A549 treated with DMSO at 1 μM for 4 hours (cell line): ENCODE results near the gene EVX2. TPM values are rescaled to one million over a fixed set of nuclear protein-coding genes. Genes with fewer than 3 reads are reported as not detected.

ENCODE experiments used
- total RNA-seq: library from RNA; stranded (reverse); fragments of 200-300 nt; extraction: Qiagen RNA extraction; gene quantifications from 5 replicates; pipeline ENCODE4 v1.2.3, GENCODE V29; 2022; ENCODE audit warnings: low read depth

EVX2 gene
- not detected in 5 replicates for total RNA-seq

GRCh38 chr2:176083796-176084261 is at the start of gene EVX2:
Gene EVX2 (minus strand): TSS chr2:176083962. CDS start chr2:176083776, 186 bp downstream.

GRCh38 chr2:176128982-176129796 is 45.4 kb upstream of the EVX2 start, which contains the start of gene HOXD8:
Gene HOXD8 (plus strand): TSS chr2:176129705. CDS start chr2:176130367, 662 bp downstream.

GRCh38 chr2:176122683-176123410 is 39.1 kb upstream of the EVX2 start, which contains the start of gene HOXD9:
Gene HOXD9 (plus strand): TSS chr2:176122719. CDS start chr2:176122769, 50 bp downstream.

GRCh38 chr2:176115883-176116813 is 32.4 kb upstream of the EVX2 start, which contains the start of gene HOXD10:
Gene HOXD10 (plus strand): TSS chr2:176116778. CDS start chr2:176116834, 56 bp downstream.

GRCh38 chr2:176106581-176107539 is 23.1 kb upstream of the EVX2 start, which contains the start of gene HOXD11:
Gene HOXD11 (plus strand): TSS chr2:176107280. CDS start chr2:176107356, 76 bp downstream.

GRCh38 chr2:176099728-176100546 is 16.2 kb upstream of the EVX2 start, which contains the start of gene HOXD12:
Gene HOXD12 (plus strand): TSS chr2:176099795. CDS start chr2:176099802, 7 bp downstream.

GRCh38 chr2:176092270-176093144 is 8.7 kb upstream of the EVX2 start, which contains the start of gene HOXD13:
Gene HOXD13 (plus strand): TSS chr2:176092721. CDS start chr2:176092891, 170 bp downstream.

Other genes with a start within 250 kb of the EVX2 start
- 11.9 to 16.6 TPM (median 15.6 TPM) in 5 replicates for gene LNPK, start 81.7 kb downstream of the EVX2 start, total RNA-seq
- 0.22 to 0.32 TPM (median 0.24 TPM) in 5 replicates for gene HOXD13, start 8.8 kb upstream of the EVX2 start, total RNA-seq
- not detected in 5 replicates for gene HOXD12, start 15.8 kb upstream of the EVX2 start, total RNA-seq
- gene HOXD11, start 23.3 kb upstream of the EVX2 start, total RNA-seq = 6.6 to 9.7 TPM (median 8.2 TPM) in 5 replicates
- gene HOXD10, start 32.8 kb upstream of the EVX2 start, total RNA-seq = 5.7 to 8.5 TPM (median 7.4 TPM) in 5 replicates
- gene HOXD9, start 38.8 kb upstream of the EVX2 start, total RNA-seq = 0.99 to 2.1 TPM (median 1.3 TPM) in 5 replicates
- gene HOXD8, start 45.7 kb upstream of the EVX2 start, total RNA-seq = 4.8 to 5.9 TPM (median 5.5 TPM) in 5 replicates
- 0.22 to 0.55 TPM (median 0.36 TPM) in 5 replicates for gene HOXD4, start 67.6 kb upstream of the EVX2 start, total RNA-seq
- 0.15 to 0.18 TPM (median 0.16 TPM) in 4 of 5 replicates, not detected in the other for gene HOXD3, start 73.3 kb upstream of the EVX2 start, total RNA-seq
- gene HOXD1, start 104.7 kb upstream of the EVX2 start, total RNA-seq = 0.12 to 0.28 TPM (median 0.26 TPM) in 5 replicates
- 43.0 to 45.9 TPM (median 45.1 TPM) in 5 replicates for gene MTX2, start 185.5 kb upstream of the EVX2 start, total RNA-seq